DND-41 (cell line): Measurements from ENCODE around the gene CDKN2C.

Source experiments
- EZH2 ChIP-seq: IDR thresholded peaks from 3 replicates; pipeline ENCODE4 v1.6.1; 2012; ENCODE audit warnings: borderline replicate concordance, low read depth, mild to moderate bottlenecking, moderate library complexity, low read length, inconsistent platforms; ENCODE audit not compliant: severe bottlenecking
- TF ChIP-seq, protein P1 (sequence below): IDR thresholded peaks from 2 replicates; pipeline ENCODE4 v1.5.1; 2012; ENCODE audit warnings: borderline replicate concordance, low read length, moderate library complexity, mild to moderate bottlenecking; ENCODE audit not compliant: poor library complexity, severe bottlenecking; ENCODE audit errors: extremely low read depth

GRCh38 chr1:50978852-50979781, 9.1 kb downstream of the CDKN2C start:
- TF ChIP-seq EZH2, result no peak
- TF ChIP-seq, protein P1, sequence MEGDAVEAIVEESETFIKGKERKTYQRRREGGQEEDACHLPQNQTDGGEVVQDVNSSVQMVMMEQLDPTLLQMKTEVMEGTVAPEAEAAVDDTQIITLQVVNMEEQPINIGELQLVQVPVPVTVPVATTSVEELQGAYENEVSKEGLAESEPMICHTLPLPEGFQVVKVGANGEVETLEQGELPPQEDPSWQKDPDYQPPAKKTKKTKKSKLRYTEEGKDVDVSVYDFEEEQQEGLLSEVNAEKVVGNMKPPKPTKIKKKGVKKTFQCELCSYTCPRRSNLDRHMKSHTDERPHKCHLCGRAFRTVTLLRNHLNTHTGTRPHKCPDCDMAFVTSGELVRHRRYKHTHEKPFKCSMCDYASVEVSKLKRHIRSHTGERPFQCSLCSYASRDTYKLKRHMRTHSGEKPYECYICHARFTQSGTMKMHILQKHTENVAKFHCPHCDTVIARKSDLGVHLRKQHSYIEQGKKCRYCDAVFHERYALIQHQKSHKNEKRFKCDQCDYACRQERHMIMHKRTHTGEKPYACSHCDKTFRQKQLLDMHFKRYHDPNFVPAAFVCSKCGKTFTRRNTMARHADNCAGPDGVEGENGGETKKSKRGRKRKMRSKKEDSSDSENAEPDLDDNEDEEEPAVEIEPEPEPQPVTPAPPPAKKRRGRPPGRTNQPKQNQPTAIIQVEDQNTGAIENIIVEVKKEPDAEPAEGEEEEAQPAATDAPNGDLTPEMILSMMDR, result no peak
